GM10266 (cell line): ENCODE measurements around the gene ZCCHC9.
"Not testable (repeated sequence)": the region's sequence is repeated elsewhere in the genome, so short reads cannot be mapped to it uniquely, and the experiment has no call there.

Source experiments
- DNase-seq: peaks from one replicate; pipeline ENCODE4 v3.0.0; 2012; ENCODE audit errors: extremely low spot score
- TF ChIP-seq, protein P1 (sequence below): IDR thresholded peaks from 2 replicates; pipeline ENCODE4 v1.5.1; 2012; ENCODE audit warnings: mild to moderate bottlenecking, low read depth; ENCODE audit not compliant: control insufficient read depth, insufficient read depth; ENCODE audit errors: missing control alignments

Gene ZCCHC9

DNA sequence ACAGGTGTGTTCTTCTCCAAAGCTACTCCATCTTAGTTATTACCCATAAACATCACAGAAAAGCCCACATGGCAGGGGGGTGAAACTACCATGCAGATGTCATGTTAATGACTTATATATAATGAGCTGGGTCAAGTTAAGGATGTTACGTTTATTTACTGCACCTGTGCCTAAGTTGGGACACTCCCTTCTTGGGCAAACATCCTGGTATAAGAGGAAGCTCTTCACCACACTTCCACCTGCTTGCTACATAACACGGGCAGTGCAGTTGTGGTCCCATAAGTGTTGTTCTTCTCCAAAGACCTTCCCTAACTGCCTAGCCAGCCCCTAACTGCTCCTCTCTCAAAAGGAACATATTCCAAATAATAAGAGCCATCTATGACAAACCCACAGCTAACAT, 9.3 kb upstream of the ZCCHC9 start:
- TF ChIP-seq, protein P1, sequence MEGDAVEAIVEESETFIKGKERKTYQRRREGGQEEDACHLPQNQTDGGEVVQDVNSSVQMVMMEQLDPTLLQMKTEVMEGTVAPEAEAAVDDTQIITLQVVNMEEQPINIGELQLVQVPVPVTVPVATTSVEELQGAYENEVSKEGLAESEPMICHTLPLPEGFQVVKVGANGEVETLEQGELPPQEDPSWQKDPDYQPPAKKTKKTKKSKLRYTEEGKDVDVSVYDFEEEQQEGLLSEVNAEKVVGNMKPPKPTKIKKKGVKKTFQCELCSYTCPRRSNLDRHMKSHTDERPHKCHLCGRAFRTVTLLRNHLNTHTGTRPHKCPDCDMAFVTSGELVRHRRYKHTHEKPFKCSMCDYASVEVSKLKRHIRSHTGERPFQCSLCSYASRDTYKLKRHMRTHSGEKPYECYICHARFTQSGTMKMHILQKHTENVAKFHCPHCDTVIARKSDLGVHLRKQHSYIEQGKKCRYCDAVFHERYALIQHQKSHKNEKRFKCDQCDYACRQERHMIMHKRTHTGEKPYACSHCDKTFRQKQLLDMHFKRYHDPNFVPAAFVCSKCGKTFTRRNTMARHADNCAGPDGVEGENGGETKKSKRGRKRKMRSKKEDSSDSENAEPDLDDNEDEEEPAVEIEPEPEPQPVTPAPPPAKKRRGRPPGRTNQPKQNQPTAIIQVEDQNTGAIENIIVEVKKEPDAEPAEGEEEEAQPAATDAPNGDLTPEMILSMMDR = no peak
- DNase-seq = no peak

DNA sequence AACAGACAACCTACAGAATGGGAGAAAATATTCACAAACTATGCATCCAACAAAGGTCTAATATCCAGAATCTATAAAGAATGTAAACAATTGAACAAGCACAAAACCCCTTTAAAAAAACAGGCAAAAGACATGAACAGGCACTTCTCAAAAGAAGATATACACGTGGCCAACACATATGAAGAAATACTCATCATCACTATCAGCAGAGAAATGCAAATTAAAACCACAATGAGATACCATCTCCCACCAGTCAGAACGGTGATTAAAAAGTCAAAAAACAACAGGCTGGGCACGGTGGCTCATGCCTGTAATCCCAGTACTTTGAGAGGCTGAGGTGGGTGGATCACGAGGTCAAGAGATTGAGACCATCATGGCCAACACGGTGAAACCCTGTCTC, 7.4 kb upstream of the ZCCHC9 start:
- DNase-seq = not testable (repeated sequence)

DNA sequence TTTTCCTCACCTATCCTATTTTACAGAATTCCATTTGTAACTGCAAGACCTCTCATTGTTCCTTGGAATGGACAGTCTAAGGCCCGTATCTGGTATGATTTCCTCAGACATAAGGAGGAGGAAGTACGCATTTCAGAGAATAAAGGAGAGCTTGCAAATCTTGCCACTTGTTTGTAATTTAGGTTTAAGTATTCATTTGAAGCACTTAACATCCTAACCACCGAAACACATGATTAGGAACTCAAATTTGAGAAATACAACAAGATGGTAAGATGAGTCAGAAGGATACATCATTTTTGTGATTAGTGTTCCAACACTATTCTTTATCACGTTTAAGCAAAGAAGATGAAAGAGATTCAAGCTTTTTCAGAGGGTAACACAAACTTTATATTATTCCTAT, 3.9 kb upstream of the ZCCHC9 start:
- no peak for DNase-seq
- TF ChIP-seq, protein P1 = no peak

DNA sequence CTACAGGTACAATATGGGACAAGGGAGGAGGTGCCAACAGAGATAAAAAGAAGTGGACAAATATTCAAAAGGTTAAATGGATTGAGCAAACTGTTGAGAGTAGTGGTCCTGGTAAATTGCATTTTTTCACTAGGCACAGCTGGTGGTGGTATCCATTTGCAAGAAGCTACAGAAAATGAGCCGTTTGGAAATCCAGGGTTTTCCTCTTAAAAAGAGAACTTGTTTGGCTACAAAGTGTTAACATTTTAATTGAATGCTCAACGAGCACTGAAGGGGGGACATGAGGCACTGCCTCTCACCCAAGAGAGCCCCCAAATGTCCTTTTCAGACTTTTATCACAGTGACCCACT, 491 bp upstream of the ZCCHC9 start:
- TF ChIP-seq, protein P1 = no peak
- no peak for DNase-seq

DNA sequence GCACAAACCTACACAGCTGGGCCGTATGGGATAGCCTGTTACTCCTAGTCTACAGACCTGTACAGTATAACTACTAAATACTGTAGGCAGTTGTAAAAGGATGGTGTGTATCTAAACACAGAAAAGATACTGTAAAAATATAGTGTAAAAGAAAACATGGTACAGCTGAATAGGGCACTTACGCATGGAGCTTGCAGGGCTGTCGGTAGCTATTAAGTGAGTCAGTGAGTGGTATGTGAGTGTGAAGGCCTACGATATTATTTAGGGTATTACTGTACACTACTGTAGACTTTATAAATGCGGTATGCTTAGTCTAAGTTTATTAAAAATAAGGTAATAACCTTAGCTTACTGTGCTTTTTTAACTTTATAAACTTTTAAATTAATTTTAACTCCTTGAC, 1.2 kb downstream of the ZCCHC9 start:
- TF ChIP-seq, protein P1 = no peak
- no peak for DNase-seq

DNA sequence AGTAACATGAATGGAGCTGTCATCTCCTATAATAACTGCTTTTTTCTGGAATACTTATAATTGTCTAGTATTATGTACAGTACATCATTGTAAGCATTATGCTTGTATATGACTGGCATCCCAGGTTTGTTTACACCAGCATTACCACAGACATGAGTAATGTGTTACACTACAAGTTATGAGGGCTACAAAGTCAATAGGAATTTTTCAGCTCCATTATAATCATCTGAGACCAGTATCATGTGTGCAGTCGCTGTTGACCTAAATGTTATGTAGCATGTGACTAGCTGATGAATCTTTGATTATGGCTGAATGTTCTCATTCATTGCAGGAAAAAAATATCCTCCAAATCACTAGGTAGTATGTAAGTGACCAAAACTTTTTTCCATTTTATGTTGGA, 2.2 kb downstream of the ZCCHC9 start:
- DNase-seq = no peak
- TF ChIP-seq, protein P1 = no peak

DNA sequence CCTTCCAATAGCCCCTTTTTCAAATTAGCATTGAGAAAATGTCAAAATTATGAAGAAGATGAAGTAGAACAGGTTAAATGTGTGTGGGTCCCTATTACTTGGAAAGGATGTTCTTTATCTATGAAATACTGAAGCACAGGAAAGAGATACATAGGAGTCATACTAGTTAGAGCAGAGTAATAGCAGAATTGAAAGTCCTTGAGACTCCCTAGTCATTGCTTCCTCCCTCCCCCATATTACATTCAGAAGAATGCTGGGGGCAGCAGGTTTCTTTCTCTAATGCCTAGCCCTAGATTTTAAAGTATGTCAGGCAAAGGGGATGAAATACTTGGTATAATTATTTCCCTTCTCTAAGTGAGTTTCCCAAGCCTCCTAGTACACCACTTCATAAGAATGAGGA, 4.4 kb downstream of the ZCCHC9 start:
- peak; percentile 17 for DNase-seq
- TF ChIP-seq, protein P1 = no peak

DNA sequence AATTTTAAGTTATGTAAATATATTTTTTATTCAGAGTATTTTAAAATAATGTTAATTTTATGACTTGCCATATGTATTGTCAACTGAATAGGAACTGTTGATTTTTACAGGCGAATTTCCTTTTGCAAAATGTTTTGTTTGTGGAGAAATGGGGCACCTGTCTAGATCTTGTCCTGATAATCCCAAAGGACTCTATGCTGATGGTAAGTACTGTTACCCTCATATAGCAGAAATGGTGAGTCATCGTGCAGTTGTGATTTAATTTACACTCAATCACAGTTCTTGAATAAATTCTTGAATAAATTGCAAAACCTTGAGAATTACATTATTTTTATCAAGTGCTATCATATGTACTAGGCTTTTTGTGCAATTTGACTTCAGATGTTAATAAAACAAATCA, 7.4 kb downstream of the ZCCHC9 start:
- TF ChIP-seq, protein P1 = no peak
- no peak for DNase-seq
